HG02852 (cell line): ENCODE data around the gene CNGB1.
"Not testable (repeated sequence)": the region's sequence is repeated elsewhere in the genome, so short reads cannot be mapped to it uniquely, and the experiment has no call there.

ENCODE experiments used
- ATAC-seq: cut with Tn5 transposase; IDR thresholded peaks from one replicate; pipeline ENCODE4 v1.9.1; 2021; ENCODE audit warnings: mild to moderate bottlenecking, moderate library complexity; ENCODE audit not compliant: unreplicated experiment

The CNGB1 gene

DNA sequence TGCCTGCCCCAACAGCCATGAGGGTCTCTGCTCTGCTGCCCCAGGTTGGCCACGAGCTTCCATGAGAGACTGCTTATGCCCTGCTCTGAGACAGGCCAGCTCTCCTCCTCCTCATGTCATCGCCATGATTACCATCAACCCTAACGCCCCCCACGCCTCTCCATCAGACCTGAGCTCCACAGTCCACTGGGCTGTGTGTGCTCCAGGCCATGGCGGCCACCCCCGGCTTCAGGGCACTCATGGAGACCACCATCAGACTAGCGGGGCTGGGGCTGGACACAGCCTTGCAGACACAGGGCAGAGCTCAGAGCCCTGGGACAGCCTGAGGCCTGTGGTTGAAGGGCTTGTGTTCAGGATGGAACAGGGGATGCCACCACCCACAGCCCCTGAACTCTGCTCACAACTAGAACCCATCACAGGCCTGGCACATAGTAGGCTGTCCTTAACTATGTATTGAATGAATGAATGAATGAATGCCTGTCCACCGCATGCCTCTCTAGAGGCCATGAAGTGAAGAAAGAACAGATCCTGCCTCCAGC is 14.6 kb downstream of the CNGB1 start:
- no peak for ATAC-seq

DNA sequence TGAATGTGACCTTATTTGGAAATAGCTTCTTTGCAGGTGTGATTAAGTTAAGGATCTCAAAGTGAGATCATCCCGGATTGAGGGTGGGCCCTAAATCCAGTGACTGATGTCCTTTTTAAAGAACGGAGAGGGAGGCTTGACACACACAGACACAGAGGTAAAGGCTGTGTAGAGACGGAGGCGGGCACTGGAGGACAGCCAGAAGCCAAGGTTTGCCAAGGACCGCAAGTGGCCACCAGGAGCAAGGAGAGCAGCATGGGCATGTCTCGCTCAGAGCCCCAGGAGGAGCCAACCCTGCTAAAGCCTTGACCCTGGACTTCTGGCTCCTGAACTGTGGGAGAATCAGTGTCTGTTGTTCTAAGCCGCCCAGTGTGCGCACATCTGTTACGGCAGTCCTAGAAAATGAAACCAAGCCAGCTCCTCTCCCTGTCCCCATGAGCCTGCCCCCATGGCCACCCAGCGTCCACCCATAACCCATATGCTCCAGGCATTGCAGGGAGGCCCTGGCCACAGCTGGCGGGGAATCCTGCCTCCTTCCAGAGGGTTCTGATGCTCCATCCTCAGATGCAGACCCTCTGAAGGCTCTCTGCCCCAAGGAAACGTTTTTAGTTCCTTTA is 15.2 kb downstream of the CNGB1 start:
- ATAC-seq, result no peak

DNA sequence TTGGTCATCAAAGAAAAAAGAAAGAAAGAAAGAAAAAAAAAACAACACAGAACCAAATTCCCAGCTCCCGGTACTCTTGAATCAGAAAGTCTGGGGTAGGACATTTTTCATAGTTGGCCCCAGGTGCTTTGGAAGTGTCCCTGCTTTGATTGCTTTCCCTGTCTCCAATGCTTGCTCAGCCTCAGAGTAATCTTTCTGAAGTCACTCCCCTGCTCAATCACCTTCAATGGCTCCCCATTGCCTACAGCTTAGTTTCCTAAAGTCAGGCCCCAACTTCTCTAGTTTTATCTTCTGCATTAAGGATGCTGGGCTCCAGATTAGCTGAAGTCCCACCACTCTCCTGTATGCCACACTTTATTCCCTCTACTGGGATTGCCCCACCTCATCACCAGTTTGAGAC is 17.1 kb downstream of the CNGB1 start:
- ATAC-seq, result no peak

DNA sequence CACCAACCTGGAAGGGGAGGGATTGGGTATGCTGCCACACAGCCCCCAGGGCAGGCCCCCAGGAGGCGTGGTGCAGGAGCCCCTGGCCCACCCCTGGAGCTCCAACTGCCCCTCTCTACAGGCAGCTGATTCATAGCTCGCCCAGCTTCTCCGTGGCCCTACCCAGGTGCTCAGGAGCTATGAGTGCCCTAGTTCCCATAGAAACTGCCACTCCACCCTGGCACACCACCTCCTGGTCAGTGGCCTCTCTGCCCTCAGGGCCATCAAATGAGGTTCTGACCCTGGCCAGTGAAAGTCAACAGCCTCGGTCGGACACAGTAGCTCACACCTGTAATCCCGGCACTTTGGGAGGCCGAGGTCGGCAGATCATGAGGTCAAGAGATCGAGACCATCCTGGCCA is 18.0 kb downstream of the CNGB1 start:
- no peak for ATAC-seq

DNA sequence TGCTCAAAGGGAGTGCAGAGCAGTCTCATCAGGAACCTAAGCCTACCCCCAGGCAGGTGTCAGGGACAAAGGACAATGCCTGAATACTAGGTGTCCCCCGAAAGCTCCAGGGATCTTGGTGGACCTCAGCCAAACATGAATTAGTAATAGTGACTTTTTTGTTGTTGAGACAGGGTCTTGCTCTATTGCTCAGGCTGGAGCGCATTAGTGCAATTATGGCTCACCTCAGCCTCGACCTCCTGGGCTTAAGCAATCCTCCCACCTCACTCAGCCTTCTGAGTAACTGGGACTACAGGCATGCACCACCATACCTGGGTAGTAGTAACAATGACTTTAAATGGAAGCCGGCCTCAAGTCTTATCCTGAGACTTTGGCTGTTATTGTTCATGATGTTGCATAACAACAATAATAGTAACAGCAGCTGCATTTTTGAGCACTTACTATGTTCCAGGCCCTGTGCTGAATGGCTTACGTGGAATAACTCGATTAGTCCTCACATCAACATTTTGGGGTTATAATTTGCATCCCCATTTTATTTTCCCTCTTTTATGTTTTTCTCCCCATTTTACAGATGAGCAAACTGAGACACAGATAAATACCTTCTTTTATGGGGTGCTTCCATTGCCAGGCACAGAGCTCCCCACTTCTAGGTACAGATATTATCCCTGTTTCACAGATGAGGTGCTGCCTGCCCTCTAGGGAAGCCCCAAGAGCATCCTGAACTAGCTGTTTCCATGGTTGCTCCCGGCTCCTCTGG is 19.5 kb downstream of the CNGB1 start:
- no peak for ATAC-seq

DNA sequence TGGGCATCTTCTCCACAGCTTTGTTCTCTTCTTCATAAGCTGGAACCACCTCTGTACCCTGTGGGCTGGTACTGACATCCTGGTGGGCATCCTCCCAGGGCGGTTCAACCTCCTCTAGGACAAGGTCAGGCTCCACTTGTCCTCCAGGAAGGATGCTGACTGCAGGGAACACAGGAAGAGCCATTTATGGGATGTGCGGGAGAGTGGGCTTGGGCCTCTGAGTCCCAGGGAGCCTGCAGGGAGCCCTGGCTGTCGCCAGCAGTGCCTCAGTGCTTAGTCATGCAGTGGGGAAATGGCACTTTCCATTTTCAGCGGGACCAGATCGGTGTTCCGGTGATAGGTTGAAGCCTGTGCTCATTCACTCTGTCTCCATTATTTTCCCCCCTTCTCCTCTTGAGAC is 20.5 kb downstream of the CNGB1 start:
- no peak for ATAC-seq

DNA sequence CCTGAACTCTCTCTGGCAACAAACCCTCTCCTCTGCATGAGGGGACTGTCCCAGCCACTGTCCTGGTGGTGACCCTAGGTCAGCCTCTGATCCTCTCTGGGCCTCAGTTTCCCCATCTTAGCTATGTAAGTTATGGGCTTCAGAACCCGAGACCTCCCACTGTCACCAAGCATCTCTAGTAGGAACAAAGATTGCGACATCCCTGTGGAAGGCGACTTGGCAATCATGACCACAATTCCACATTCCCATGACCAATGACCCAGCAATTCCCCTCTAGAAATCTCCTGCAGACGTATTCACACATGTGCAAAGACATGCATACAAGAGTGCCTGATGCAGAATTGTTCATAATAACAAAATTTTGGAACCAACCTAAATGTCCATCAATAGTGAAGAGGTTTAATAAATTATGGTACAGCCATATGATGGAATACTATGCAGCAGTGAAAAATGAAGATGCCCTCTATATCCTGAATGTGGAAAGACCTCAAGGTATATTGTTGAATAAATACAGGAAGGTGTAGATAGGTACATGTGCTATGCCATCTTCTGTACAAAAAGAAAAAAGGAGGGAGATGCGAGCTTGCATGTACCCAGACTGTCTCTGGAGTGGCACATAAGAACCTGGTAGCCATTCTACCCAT is 21.2 kb downstream of the CNGB1 start:
- no peak for ATAC-seq

DNA sequence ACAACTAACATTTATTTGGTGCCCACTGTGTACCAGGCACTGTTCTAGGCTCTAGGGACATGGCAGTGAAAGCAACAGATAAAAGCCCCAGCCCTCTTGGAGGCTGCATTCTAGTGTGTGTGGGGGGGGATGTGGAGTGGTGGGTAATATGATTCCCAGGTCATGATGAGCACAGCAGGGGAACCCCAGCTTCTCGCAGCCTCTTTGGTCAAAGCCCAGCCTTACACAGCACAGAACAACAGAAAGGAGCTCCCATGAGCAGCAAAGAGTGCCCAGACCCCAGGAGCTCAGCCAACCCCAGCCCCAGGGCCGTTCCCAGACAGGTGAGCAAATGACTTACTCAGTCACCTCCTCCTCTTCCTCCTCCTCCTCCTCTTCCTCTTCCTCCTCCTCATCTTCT is 21.9 kb downstream of the CNGB1 start:
- ATAC-seq, result no peak

DNA sequence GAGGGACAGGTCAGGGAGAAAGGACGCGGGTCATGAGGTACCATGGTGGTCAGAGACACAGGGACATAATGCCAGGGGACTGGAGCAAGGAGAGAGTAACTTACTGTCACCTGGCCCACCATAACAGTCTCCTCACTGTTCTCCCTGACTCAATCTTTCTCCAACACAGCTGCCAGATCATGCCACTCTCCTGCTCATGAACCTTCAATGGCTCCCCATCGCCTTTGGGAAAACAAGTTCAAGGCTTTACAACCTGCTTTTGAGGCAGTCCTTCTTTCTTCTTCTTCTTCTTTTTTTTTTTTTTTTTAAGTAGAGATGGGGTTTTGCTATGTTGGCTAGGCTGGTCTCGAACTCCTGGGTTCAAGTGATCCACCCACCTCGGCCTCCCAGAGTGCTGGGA is 22.9 kb downstream of the CNGB1 start:
- ATAC-seq, result no peak

DNA sequence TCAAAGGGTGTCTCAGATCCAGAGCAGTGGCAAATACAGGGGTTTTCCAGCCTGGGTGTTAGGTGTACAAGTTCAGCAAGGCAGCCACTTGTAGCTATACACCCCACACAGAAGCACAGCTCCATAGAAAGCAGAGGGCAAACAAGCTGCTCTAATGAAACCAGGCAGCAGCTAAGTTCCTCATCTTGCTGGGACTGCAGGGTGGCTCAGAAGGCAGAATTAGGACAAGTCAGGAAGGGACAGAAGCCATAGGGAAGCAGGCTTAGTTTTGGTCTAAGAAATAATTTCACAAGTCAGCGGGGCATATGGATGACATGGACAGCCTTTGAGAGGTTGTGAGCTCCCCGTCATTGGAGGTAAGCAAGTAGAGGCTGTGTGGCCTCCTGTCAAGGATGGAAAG is 23.7 kb downstream of the CNGB1 start:
- ATAC-seq, result no peak

DNA sequence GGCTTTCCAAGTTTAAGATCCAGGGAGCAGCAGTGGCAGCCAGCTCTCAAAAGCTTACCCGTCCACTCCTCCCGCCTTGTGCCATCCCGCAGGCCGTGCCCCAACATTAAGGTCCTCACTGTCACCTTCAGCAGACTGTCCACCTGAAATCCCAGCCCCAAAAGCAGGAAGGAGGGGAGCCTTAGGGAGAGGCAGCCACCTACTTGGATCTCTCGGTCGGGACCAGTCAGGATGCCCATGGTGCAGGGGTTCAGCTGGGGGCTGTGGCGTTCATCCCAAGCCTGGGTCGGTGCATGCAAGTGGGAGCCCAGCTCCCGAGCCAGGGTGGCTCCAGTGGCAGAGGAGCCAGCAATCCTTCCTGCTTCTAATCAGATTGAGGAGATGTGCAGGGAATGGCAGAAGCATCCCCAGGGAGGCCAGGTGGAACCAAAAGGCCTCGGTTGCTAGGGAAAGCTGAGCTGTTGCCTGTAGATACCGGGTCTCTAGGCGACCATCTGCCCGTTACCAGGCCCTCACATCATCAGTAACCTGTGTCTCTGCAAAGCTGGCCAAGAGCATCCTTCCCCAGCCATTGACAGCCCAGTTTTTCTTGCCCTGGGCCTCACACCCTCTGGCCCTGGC is 24.6 kb downstream of the CNGB1 start:
- no peak for ATAC-seq

DNA sequence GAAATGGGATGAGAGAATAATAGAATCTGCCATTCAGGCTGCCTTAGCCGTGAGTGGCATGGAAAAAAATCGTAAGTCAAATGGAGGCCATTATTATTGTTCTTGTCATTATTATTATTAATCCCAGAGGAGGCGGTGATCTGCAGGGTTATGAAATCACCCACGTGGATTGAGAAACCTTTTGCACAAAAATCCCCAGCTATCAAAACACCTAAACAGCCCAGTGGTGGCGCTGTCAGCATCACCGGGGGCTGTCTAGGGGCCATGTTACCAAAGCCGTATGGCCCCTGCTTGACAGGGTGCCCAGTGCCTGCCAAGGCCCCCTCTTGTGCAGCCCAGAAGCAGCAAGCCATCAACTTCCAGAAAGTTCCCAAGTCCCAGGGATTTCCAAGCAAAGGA is 25.2 kb downstream of the CNGB1 start:
- no peak for ATAC-seq

DNA sequence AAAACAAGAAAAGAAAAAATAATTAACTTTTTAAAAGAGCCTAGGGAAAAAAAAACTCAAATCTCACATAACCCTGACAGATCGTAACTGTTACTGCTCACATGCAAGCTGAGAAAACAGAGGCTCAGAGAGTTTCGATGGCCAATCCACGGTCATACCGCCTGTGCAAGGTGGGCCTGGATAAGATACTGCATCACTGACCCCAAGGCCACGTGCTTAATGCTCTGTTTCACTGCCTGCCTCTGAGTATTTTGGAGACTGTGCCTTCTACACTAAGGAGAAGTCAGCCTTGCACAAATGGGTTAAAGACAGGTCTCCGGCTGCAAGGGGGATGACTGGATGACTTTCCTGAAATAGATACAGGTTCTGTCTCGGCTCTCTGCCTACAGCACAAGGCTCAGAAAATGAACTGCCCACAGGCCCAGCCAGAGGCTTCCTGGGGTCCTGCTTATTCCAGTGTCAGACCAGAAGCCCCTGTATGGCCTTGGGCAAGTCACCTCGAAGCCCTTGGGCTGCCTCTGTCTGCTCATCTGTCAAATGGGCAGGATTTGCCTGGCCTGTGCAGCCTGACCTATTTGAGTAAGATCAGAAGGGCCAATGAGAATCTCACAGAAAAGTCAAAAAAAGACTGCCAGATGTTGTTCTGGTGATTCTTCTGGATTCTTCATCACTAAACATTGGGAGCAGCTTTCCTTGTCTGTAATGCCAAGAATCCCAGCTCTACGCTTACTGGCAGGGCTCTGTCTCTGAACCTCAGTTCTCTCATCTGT is 25.8 kb downstream of the CNGB1 start:
- no peak for ATAC-seq

DNA sequence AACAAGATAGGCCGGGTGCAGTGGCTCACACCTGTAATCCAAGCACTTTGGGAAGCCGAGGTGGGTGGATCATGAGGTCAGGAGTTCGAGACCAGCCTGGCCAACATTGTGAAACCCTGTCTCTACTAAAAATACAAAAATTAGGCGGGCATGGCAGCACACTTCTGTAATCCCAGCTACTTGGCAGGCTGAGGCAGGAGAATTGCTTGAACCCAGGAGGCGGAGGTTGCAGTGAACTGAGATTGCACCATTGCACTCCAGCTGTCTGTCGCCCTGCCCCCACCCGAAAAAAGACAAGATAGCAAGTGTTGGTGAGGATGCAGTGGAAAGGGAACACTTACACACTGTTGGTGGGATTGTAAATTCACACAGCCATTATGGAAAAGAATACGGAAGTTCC is 27.5 kb downstream of the CNGB1 start:
- ATAC-seq, result not testable (repeated sequence)

DNA sequence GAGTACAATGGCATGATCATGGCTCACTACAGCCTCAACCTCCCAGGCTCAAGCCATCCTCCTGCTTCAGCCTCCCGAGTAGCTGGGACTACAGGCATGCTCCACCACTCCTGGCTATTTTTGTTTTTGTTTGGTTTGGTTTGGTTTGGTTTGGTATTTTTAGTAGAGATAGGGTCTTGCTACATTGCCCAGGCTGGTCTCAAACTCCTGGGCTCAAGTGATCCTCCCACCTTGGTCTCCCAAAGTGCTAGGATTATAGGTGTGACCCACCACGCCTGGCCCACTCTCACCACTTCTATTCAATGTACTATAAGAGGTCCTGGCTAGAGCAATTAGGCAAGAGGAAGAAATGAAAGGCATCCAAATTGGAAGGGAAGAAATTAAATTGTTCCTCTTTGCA is 29.0 kb downstream of the CNGB1 start:
- ATAC-seq, result not testable (repeated sequence)

DNA sequence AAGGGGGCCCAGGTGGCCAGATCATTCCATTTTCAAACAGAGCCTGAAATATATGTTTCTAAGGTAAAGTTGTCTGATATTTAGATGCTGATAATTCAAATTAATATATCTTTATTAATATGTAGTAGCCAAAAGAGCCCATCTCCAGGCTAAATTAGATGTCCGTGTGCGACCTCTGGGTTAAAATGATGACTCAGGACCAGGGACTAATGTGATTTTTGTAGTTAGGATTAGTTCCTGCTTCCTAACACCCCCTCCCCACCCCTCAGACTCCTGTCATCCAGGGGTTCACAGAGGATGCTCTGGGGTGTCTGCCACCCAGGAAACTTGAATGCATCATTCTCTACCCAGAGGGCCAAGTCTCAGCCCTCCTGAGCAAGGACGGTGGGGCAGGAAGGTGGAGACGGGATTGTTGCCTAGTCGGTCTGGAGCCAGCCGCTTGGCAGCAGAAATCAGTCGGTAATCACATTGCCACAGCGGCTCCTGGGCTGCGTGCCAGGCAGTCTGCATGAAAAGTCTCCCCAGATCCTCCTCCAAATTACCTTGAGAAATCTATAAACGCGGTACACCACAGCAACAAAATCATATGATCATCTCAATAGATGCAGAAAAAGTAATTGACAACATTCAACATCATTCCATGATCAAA is 29.8 kb downstream of the CNGB1 start:
- no peak for ATAC-seq

DNA sequence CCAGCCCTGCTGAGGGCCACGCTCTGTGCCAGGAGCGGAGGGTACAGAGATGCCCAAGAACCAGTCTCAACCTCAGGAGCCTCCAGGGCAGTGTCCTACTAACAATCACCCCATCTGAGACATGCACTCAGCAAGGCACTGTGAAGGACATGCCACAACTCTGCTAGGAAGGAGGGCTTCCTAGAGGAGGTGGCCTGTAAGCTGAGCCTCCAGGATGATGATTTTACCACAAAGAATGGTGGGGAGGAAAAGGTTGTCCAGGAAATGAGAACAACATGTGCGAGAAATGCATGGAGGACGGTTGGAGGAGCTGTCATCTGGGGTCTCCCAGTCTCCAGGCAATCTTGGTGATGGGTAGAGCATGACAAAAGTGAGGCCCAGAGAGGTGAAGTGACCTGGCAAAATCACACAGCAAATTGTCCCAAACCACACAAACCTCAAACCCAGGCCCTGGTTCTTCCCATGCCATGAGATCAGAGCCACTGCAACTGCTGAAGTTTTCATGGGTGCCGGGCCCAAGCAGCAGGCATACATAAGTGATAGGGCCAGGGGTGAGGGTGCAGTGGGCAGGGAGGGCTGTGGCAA is 30.5 kb downstream of the CNGB1 start:
- no peak for ATAC-seq

DNA sequence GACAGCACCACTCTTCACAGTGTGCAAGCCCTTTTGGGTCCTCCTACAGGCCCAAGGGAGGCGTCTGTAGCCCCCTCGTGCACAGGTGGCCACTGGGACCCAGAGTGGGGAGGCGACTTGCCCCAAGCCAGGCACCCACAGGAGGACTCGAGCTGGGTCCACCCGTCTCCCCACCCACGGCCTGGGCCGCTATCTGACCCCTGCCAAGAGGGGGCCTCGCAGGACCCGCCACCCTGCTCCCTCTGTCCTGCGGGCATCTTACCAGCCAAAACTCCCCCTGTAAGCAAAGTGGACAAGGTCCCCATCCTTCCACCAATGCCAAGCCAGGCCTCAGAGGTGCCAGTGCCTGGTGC is 31.1 kb downstream of the CNGB1 start:
- no peak for ATAC-seq

DNA sequence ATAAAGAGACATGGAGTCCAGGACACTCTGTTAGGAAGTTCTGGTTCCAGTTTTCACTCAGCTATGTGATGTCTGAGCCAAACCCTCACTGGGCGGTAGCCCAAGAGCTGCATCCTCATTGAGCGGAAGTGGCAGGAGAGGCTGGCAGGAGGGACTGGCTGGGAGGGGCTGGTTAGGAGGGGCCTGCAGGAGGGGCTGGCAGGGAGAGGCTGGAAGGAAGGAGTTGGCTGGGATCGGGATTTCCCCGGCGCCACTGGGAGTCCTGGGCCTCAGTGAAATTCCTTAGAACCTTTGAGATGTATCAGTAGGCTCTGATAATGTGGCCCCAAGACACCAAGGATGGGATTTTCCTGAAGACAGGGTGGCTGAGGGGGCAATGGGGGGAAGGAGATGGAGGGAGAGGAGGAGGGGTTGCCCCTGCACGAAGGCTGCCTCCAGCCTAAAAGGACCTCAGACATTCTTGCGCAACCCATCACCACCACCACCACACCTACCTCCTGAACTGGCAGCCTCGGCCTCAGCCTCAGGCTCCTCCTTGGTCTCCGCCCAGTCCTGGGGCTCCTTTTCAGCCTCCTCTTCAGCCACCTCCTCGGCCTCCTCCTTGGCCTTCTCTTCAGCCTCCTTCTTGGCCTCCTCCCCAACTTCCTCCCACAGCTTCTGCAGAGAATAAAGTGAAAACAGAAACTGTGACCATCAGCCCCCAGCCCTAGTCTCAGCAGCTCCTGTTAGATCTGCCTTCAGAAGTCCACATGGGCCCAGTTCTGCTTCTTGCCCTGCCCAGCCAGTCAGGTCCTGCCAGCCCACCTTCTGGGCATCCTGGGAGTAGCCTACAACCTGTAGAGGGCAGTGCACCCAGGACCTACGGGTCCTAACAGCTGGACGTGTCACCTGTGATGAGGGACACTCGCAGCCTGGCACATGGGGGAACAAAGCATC is 31.7 kb downstream of the CNGB1 start:
- ATAC-seq, result no peak
